SJSA1 (cell line): ENCODE measurements around the gene THUMPD2. TPM values are rescaled to one million over a fixed set of nuclear protein-coding genes. Genes with fewer than 3 reads are reported as not detected.
A peak's percentile ranks its signal among the peaks of the same experiment; 100 is the strongest.

ENCODE experiments used
- DNase-seq, 2 experiments: peaks; one replicate each; pipeline ENCODE4 v3.0.0-alpha.2; 2015 to 2020; ENCODE audit warnings: low spot score in 2 of 2, low read depth in 1 of 2
- H3K27ac ChIP-seq: fragments of 250-450 bp; sonication (Bioruptor Pico); 2 replicates; pipeline ENCODE4 v1.5.1; 2020; ENCODE audit warnings: mild to moderate bottlenecking, moderate library complexity
- H3K27me3 ChIP-seq: fragments of 250-450 bp; sonication (Bioruptor Pico); replicated peaks from 2 replicates; pipeline ENCODE4 v1.5.1; 2020; ENCODE audit warnings: mild to moderate bottlenecking, moderate library complexity
- H3K36me3 ChIP-seq: fragments of 250-450 bp; sonication (Bioruptor Pico); 2 replicates; pipeline ENCODE4 v1.5.1; 2020; ENCODE audit warnings: mild to moderate bottlenecking
- H3K4me1 ChIP-seq: fragments of 250-450 bp; sonication (Bioruptor Pico); replicated peaks from 2 replicates; pipeline ENCODE4 v1.6.1; 2021; ENCODE audit warnings: mild to moderate bottlenecking
- H3K4me3 ChIP-seq: fragments of 250-450 bp; sonication (Bioruptor Pico); 2 replicates; pipeline ENCODE4 v1.5.1; 2020; ENCODE audit warnings: mild to moderate bottlenecking
- H3K9me3 ChIP-seq: fragments of 250-450 bp; sonication (Bioruptor Pico); replicated peaks from 2 replicates; pipeline ENCODE4 v1.5.1; 2020; ENCODE audit warnings: mild to moderate bottlenecking
- total RNA-seq: library from RNA; depleted of rRNA; stranded (reverse); fragments of >200 nt; shearing (Covaris generic); gene quantifications from 2 replicates; pipeline ENCODE4 v1.2.3, GENCODE V29; 2014

The THUMPD2 gene
- total RNA-seq, 1 experiment from 2014 or later, result 16.1 TPM

DNA sequence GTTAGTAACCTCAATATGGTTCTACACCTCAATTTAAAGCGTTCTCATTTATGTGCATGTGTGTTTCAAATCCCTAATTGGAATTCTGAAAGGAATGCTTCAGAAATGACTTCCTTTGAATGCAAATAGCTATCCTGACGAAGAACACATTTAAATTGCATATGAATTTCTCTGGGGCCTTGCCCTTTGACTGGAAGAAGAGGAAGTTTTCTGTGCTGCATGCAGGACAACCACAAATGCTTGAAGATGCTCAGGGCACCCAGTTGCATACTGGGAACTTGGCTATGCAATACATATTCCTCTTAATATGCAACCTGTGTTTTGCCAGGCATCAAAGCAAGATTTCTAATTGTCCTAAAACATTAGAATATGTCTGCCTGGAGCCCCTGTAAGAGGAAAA, 58.1 kb downstream of the THUMPD2 start:
- no peaks in the 10 kb centered on the region for H3K36me3 ChIP-seq
- no peaks in the 10 kb centered on the region for H3K27me3 ChIP-seq
- no peak for DNase-seq
- H3K9me3 ChIP-seq, result no peaks in the 10 kb centered on the region
- H3K27ac ChIP-seq, result no peak overlapping the region
- H3K4me3 ChIP-seq, result no peak overlapping the region
- H3K4me1 ChIP-seq, result peaks cover 53% of the 10 kb centered on the region

DNA sequence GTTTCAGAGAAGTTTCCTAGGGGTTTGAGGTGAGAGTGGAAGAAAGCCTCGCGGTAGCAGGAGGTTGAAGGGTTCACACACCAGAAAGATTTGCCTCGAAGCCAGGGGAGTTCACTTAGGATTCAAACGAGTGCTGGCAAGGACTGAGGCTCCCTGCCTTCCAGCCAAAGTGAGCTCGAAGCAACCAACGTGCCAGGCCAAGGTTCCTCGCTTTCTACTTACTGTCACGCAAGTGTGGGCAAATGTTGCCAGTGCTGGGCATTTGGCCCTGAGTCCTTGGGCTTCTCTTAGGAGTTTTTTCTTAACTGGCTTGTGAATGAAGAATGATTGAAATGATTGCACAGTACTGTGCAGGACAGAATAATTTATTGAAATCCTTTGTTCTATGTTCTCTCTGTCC, 59.7 kb downstream of the THUMPD2 start:
- Histone ChIP-seq H3K27me3 (no peaks in the 10 kb centered on the region), H3K36me3 (no peaks in the 10 kb centered on the region), H3K27ac (peak overlapping the region; percentile 47), H3K4me1 (peaks cover 44% of the 10 kb centered on the region), H3K4me3 (no peak overlapping the region), H3K9me3 (no peaks in the 10 kb centered on the region)
- no peak for DNase-seq

DNA sequence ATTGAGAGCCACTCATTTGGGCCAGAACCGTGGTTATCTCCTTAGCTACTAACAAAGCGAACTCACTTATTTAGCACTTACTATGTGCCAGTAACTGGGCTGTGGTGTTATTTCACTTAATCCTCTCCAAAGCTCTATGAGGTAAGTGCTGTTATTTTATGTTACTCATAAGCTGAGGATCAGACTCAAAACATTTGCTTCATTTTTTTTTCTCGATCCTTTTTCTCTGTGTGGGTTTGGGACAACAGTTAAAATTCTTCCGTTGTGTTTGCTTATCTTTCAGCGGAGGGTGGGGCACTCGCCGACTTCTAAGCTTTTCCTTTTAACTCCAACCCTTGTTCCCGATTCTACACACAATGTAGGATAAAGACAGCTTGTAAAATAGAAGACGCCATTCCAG, 60.6 kb downstream of the THUMPD2 start:
- Histone ChIP-seq H3K27me3 (no peaks in the 10 kb centered on the region), H3K36me3 (no peaks in the 10 kb centered on the region), H3K9me3 (no peaks in the 10 kb centered on the region), H3K27ac (peak overlapping the region; percentile 47), H3K4me3 (no peak overlapping the region), H3K4me1 (peaks cover 44% of the 10 kb centered on the region)
- peak in 1 of 2 experiments; percentile 74 for DNase-seq

DNA sequence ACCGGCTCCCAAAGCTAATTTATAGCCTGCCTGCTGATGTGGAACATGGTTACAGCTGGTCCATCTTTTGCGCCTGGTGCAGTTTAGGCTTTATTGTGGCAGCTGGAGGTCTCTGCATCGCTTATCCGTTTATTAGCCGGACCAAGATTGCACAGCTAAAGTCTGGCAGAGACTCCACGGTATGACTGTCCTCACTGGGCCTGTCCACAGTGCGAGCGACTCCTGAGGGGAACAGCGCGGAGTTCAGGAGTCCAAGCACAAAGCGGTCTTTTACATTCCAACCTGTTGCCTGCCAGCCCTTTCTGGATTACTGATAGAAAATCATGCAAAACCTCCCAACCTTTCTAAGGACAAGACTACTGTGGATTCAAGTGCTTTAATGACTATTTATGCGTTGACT, 62.0 kb downstream of the THUMPD2 start:
- H3K4me3 ChIP-seq, result no peak overlapping the region
- H3K27ac ChIP-seq, result no peak overlapping the region
- H3K36me3 ChIP-seq, result no peaks in the 10 kb centered on the region
- no peaks in the 10 kb centered on the region for H3K27me3 ChIP-seq
- H3K9me3 ChIP-seq, result no peaks in the 10 kb centered on the region
- peaks cover 43% of the 10 kb centered on the region for H3K4me1 ChIP-seq
- DNase-seq, result no peak

DNA sequence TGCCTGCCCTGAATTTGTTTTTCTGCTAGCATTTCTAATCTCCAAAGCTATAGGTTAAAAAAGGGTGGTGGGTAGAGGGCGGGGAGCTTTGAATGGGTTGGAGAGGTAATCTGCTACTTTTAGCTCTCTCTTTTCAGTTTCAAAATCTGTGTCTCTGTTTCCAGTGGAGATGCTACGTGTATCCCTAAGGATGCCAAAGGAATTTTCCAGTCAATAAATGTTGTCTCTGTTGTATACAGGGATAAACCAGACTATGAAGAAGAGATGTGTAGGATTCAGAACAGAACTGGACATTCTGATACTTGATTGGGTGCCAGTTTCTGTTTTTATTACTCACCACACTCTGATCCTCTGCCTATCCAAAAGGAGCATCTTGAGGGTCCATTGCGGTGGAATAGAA, 63.2 kb downstream of the THUMPD2 start:
- Histone ChIP-seq H3K27ac (no peak overlapping the region), H3K36me3 (no peaks in the 10 kb centered on the region), H3K4me1 (peaks cover 43% of the 10 kb centered on the region), H3K9me3 (no peaks in the 10 kb centered on the region), H3K4me3 (no peak overlapping the region), H3K27me3 (no peaks in the 10 kb centered on the region)
- no peak for DNase-seq

DNA sequence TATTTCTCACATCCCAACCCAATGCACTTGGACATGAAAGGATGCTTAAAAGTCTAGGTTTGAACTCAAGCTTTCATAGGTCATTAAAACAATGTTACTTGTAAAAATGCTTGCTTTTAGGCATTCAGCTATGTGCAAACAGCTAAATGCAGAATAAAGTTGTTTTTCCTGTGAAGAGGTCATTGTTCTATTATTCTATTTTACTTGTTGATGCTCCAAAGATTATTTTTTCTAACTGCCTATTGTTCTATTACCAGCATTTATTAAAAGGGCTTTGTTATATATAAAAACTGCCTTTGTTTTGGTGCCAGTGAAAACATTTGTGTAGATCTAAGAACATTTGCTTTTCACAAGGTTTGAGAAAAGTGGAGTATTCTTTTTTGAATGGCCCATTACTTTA, 64.0 kb downstream of the THUMPD2 start:
- Histone ChIP-seq H3K4me1 (peaks cover 43% of the 10 kb centered on the region), H3K27ac (no peak overlapping the region), H3K36me3 (no peaks in the 10 kb centered on the region), H3K4me3 (no peak overlapping the region), H3K9me3 (no peaks in the 10 kb centered on the region), H3K27me3 (no peaks in the 10 kb centered on the region)
- no peak for DNase-seq

DNA sequence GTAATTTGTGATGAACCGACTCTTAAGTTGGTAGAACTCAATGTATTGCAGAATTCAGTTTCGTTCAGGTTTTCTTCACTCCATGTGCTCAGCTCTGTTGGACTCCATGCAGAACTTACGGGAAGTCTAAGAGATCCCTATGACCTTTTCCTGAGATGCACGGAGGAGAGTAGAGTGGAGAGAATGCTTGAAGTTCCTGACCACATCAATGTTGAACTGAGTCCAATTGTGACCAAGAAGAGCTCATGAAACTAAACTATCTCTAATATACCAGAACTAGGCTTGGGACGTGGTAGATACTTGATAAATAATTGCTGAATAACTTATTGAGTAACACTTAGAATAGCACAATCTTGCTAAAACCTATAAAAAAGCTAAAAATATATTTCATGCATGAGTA, 66.1 kb downstream of the THUMPD2 start:
- no peak overlapping the region for H3K27ac ChIP-seq
- H3K4me1 ChIP-seq, result peaks cover 27% of the 10 kb centered on the region
- H3K4me3 ChIP-seq, result no peak overlapping the region
- no peaks in the 10 kb centered on the region for H3K27me3 ChIP-seq
- no peaks in the 10 kb centered on the region for H3K36me3 ChIP-seq
- DNase-seq, result no peak
- no peaks in the 10 kb centered on the region for H3K9me3 ChIP-seq

DNA sequence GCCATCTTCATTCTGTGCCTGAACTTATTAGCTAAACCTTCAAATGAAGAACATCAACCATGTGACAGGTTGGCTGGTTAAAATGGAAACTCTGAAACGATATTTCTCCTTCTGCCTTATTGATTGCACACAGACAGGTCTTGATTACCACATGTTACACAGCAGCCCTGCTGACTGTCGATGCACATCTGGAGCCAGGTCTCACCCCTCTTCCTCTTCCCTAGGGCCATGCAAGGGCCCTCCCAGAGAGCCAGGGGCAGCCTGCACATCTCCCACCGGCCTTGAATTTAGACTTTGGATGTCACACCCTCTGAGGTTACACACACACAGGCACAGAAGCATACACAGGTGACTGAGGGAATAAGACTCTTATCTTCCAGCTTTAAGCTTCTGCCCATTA, 68.3 kb downstream of the THUMPD2 start:
- Histone ChIP-seq H3K27me3 (no peaks in the 10 kb centered on the region), H3K27ac (no peak overlapping the region), H3K9me3 (no peaks in the 10 kb centered on the region), H3K4me1 (peaks cover 27% of the 10 kb centered on the region), H3K4me3 (no peak overlapping the region), H3K36me3 (no peaks in the 10 kb centered on the region)
- DNase-seq, result no peak

DNA sequence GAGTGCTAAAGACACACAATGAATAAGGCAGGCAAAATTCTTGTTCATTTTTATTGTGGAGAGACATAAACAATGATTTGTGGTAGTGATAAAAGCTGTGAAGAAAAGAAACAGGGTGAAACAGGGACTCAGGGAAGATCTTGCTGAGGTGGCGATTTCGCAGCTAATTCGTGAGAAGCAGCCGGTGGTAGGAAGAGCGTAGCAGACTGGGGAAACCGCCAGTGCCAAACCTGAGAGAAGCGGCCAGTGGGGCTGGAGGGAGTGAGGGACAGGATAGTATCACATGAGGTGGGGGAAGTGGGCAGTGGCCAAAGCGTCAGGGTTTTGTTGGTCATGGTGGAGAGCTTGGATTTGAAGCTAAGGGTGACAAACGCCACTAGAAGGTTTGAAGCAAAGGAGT, 71.1 kb downstream of the THUMPD2 start:
- H3K4me1 ChIP-seq, result peaks cover 6% of the 10 kb centered on the region

DNA sequence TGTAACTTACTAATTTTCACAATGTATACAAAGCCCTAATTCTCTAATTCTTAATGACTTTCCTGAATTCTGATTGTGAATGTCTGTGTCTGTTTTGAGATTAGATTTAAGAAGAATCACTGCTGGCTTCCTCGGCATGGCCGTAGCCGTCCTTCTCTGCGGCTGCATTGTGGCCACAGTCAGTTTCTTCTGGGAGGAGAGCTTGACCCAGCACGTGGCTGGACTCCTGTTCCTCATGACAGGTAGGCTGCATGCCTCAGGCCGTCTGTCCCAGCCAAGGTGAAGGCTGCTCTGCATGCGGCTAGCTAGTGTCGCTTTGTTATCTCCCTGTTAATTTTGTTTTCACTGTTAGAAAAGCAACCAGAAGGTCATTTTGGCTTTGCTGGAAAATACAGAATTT, 72.1 kb downstream of the THUMPD2 start:
- no peaks in the 10 kb centered on the region for H3K36me3 ChIP-seq
- H3K4me3 ChIP-seq, result no peak overlapping the region
- no peaks in the 10 kb centered on the region for H3K9me3 ChIP-seq

More for the DNA sequence above, 71.1 kb downstream of the THUMPD2 start:
- H3K9me3 ChIP-seq, result no peaks in the 10 kb centered on the region
- H3K27me3 ChIP-seq, result no peaks in the 10 kb centered on the region
- no peaks in the 10 kb centered on the region for H3K36me3 ChIP-seq
- H3K27ac ChIP-seq, result no peak overlapping the region
- H3K4me3 ChIP-seq, result no peak overlapping the region
- no peak for DNase-seq

DNA sequence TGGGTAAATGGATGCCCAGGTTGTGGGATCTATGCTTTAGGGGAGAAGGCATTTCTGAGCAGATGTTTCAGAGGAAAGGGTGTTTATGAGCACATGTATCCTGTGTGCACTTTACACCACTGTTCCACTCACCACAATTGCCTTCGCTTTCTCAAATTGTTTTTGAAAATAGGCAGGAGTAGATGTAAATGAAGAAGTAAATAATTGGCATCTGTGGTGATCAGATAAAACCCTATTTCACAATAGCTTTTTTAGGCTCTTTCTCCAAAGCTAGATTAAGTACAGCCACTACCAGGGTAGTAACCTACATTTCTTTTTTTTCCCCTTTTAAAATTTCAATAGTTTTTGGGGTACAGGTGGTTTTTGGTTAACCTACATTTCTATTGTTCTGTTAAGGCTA, 72.7 kb downstream of the THUMPD2 start:
- Histone ChIP-seq H3K36me3 (no peaks in the 10 kb centered on the region), H3K9me3 (no peaks in the 10 kb centered on the region), H3K27ac (no peak overlapping the region), H3K27me3 (no peaks in the 10 kb centered on the region), H3K4me3 (no peak overlapping the region), H3K4me1 (peaks cover 4% of the 10 kb centered on the region; the same call in 1 of the 2 replicates)
- no peak for DNase-seq

More for the DNA sequence above, 72.1 kb downstream of the THUMPD2 start:
- no peak for DNase-seq
- no peaks in the 10 kb centered on the region for H3K27me3 ChIP-seq
- peaks cover 4% of the 10 kb centered on the region; the same call in 1 of the 2 replicates for H3K4me1 ChIP-seq
- H3K27ac ChIP-seq, result no peak overlapping the region

DNA sequence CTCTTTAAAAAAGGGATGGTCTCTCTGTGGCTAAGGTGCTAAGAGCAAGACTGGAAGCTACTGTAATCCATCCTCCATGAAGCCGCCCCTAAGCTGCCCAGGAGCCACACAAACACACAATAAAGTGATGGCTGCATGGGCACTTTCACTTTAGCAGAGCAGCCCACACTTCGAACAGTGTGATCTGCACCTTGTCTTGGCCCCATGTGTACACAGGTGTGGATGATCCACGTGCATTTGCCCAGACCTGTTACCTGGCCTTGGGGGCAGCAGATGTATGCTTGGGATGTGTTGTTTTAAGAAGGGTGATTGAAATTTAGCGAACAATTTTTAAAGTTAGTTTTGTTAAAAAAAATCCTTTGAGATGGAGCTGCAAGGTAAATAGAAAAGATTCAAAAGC, 73.4 kb downstream of the THUMPD2 start:
- H3K36me3 ChIP-seq, result no peaks in the 10 kb centered on the region
- no peak for DNase-seq
- H3K27me3 ChIP-seq, result no peaks in the 10 kb centered on the region
- H3K4me3 ChIP-seq, result no peak overlapping the region
- H3K4me1 ChIP-seq, result peaks cover 4% of the 10 kb centered on the region; the same call in 1 of the 2 replicates
- no peaks in the 10 kb centered on the region for H3K9me3 ChIP-seq
- no peak overlapping the region for H3K27ac ChIP-seq

DNA sequence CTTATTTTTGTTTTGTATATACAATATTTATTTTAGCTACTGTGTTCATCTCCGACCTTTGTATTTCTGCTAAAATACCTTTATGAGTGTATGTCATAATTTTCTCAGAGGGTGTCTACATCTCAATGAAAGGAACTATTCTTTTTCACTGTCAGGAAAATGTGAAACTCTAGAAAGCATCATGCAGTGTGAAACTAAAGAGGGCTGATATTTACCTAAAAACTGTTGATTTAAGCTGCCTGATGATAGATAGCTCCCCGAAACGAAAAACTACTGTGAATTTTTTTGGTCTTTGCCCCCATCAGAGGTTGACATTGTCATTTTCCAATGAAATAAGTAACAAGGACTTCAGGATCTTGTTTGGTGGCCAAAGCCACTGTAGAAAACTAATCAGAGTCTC, 74.5 kb downstream of the THUMPD2 start:
- Histone ChIP-seq H3K4me3 (no peak overlapping the region), H3K4me1 (peaks cover 4% of the 10 kb centered on the region; the same call in 1 of the 2 replicates), H3K9me3 (no peaks in the 10 kb centered on the region), H3K27ac (no peak overlapping the region), H3K36me3 (no peaks in the 10 kb centered on the region), H3K27me3 (no peaks in the 10 kb centered on the region)
- no peak for DNase-seq

DNA sequence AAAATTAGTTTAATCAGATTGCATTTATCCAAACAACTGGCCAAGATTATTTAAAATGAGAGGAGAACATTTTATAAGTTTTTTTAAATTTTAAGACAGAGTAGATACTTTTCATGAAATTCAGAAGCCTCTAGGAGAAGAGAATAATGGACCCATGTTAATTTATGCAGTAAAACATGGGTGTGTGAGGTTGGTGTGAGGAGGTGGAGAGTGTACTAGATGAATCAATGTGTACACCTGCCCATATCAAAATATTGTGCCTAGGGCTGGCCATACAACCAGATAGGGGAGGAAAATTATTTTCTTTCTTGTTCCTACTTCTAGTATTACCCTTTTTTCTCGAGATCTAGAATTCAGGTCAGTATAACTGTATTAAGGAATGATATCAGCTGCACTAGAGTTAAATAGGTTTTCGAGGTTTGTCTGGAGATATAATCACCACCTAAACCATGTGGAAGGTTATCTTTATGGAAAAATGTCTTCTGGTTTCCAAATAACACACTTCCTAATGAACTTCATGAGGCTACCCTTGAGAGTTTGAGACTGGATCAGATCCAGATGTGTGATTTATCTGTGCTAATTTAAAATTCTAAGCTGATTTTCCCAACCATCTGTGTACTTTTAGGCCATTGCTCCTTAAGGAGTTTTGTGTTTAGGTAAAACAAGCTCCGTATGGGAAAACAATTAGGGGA, 75.7 kb downstream of the THUMPD2 start:
- DNase-seq, result no peak
- Histone ChIP-seq H3K27me3 (no peaks in the 10 kb centered on the region), H3K4me3 (no peak overlapping the region), H3K27ac (no peak overlapping the region), H3K36me3 (no peaks in the 10 kb centered on the region), H3K9me3 (no peaks in the 10 kb centered on the region), H3K4me1 (peaks cover 4% of the 10 kb centered on the region; the same call in 1 of the 2 replicates)

DNA sequence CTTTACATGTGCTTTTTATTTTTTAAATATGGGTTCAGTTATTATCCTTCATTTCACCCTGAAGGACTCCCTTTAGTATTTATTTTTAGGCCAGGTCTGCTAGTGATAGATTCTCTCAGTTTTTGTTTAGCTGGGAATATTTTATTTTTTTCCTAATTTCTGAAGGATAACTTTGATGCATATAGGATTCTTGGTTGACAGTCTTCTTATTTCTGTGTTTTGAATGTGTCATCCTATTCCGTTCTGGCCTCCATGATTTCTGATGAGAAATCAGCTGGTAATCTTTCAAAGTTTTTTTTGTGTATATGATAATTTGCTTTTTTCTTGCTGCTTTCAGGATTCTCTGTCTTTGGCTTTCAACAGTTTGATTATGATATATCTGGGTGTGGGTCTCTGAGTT, 77.9 kb downstream of the THUMPD2 start:
- no peaks in the 10 kb centered on the region for H3K27me3 ChIP-seq
- no peaks in the 10 kb centered on the region for H3K9me3 ChIP-seq
- no peak overlapping the region for H3K4me3 ChIP-seq
- H3K4me1 ChIP-seq, result peaks cover 12% of the 10 kb centered on the region
- no peak overlapping the region for H3K27ac ChIP-seq
- DNase-seq, result no peak
- no peaks in the 10 kb centered on the region for H3K36me3 ChIP-seq
